Measurements from ENCODE around the gene ACIN1. TPM values are rescaled to one million over a fixed set of nuclear protein-coding genes. Genes with fewer than 3 reads are reported as not detected.

Gene ACIN1
- total and polyA plus RNA-seq, 2 of the 8 experiments (the other 6 are each of a cell fraction or from before 2014, with no cell fraction given), result 132 to 233 TPM

- H4K91ac ChIP-seq (replicated peaks; ENCODE audit: insufficient read length, low read length), result no peak overlapping the region
- FAIRE-seq, result no peak
- POLR2A ChIA-PET (ENCODE audit: partially characterized antibody), result interaction anchor here (4.3 to 10.9 kb wide), 2 partner anchors 11 to 13 kb away, joined by 29 to 94 read pairs; partner anchors contain the start of gene PSMB5
- TF ChIP-seq CEBPB (IDR thresholded peaks at IDR 0.05; ENCODE audit: low read depth, low read length) (no peak), HDAC6 (IDR thresholded peaks at IDR 0.05; ENCODE audit: low read depth, low read length) (no peak), MAX (IDR thresholded peaks at IDR 0.05) (no peak), SUZ12 (IDR thresholded peaks at IDR 0.05; ENCODE audit: low read length) (no peak), TEAD4 (IDR thresholded peaks at IDR 0.05; ENCODE audit: low read depth, low read length) (no peak), JUN (IDR thresholded peaks at IDR 0.05; ENCODE audit: low read depth, low read length) (no peak), SIX5 (IDR thresholded peaks at IDR 0.05; ENCODE audit: low read depth, low read length) (no peak), SP1 (IDR thresholded peaks at IDR 0.05; ENCODE audit: low read depth, low read length) (no peak), EGR1 (IDR thresholded peaks at IDR 0.05; ENCODE audit: borderline replicate concordance, low read depth, low read length) (no peak), EZH2 (IDR thresholded peaks at IDR 0.05; ENCODE audit: low read depth, low read length, severe bottlenecking) (no peak), KDM1A (IDR thresholded peaks at IDR 0.05; ENCODE audit: borderline replicate concordance, low read length) (no peak), GABPA (IDR thresholded peaks at IDR 0.05; ENCODE audit: borderline replicate concordance, insufficient read depth, low read length) (no peak), NANOG (IDR thresholded peaks at IDR 0.05; ENCODE audit: insufficient read depth, low read depth, low read length, poor library complexity, severe bottlenecking) (no peak), RXRA (IDR thresholded peaks at IDR 0.05; ENCODE audit: insufficient read depth, low read depth, low read length) (no peak), TAF7 (optimal IDR thresholded peaks at IDR 0.05; ENCODE audit: borderline replicate concordance, low read depth, low read length) (no peak), RBBP5 (IDR thresholded peaks at IDR 0.05; ENCODE audit: borderline replicate concordance, low read depth, low read length) (no peak)
Observed at GRCh38 chr14:23018107-23018506, 76.8 kb downstream of the ACIN1 start.

More at GRCh38 chr14:23018107-23018506, 76.8 kb downstream of the ACIN1 start:
- H3K9ac ChIP-seq (replicated peaks in 1 of 4; ENCODE audit: extremely low read depth in 1 of 4, low read depth in 3 of 4, low read length in 3 of 4), result no peak overlapping the region
- H3K36me3 ChIP-seq (ENCODE audit: control insufficient read depth in 2 of 4, insufficient read depth in 4 of 4, low read length in 3 of 4), result no peaks in the 10 kb centered on the region; a peak in 1 of 8 replicates
- H3K79me2 ChIP-seq (ENCODE audit: control insufficient read depth in 1 of 2, insufficient read depth in 2 of 2, low read length in 2 of 2), result no peaks in the 10 kb centered on the region
- H3K79me1 ChIP-seq (ENCODE audit: low read depth, low read length), result no peaks in the 10 kb centered on the region
- no peak overlapping the region for H2BK120ac ChIP-seq (replicated peaks; ENCODE audit: low read depth, low read length)
- H2BK12ac ChIP-seq (ENCODE audit: low read depth, low read length), result no peak overlapping the region
- no peak overlapping the region for H3K56ac ChIP-seq (replicated peaks; ENCODE audit: insufficient read length, low read depth, low read length)
- no peaks in the 10 kb centered on the region; the same call in 1 of the 2 replicates for H3K23me2 ChIP-seq (ENCODE audit: low read depth, low read length)
- H2AK5ac ChIP-seq (ENCODE audit: low read depth, low read length), result no peak overlapping the region
- no peak overlapping the region for H3K4me3 ChIP-seq (ENCODE audit: extremely low read depth in 1 of 4, insufficient read depth in 2 of 4, low read depth in 3 of 4, low read length in 4 of 4)
- H2BK20ac ChIP-seq (ENCODE audit: low read length), result no peak overlapping the region
- no peak overlapping the region for H3K14ac ChIP-seq (ENCODE audit: insufficient read length)
- H4K5ac ChIP-seq (ENCODE audit: insufficient read length, low read depth, low read length), result no peak overlapping the region
- DNase-seq (ENCODE audit: low read depth in 1 of 2, low spot score in 2 of 2), result no peak
- no peaks in the 10 kb centered on the region for H3K4me1 ChIP-seq (replicated peaks in 1 of 4; ENCODE audit: control insufficient read depth in 3 of 4, insufficient read depth in 4 of 4, low read length in 3 of 4)
- no peaks in the 10 kb centered on the region for H4K20me1 ChIP-seq (replicated peaks in 1 of 2; ENCODE audit: control insufficient read depth in 1 of 2, insufficient read depth in 2 of 2, low read length in 2 of 2)
- CTCF ChIA-PET (ENCODE audit: partially characterized antibody), result interaction anchor here (1.2 to 11.9 kb wide), 3 partner anchors 24 to 40 kb away, joined by 3 to 103 read pairs (median 33); partner anchors contain the start of gene AJUBA
- no peak overlapping the region for H2AFZ ChIP-seq (ENCODE audit: low read length)
- no peak overlapping the region for H3K27ac ChIP-seq (ENCODE audit: low read depth, low read length)
- no peak overlapping the region for H3K23ac ChIP-seq (ENCODE audit: insufficient read length)
- H3K9me3 ChIP-seq (ENCODE audit: insufficient read depth in 2 of 2, low read depth in 1 of 2, low read length in 1 of 2), result no peaks in the 10 kb centered on the region
- no peak overlapping the region for H4K8ac ChIP-seq (ENCODE audit: extremely low read depth, insufficient read depth, low read length)
- no peak overlapping the region for H3K4ac ChIP-seq (replicated peaks; ENCODE audit: insufficient read length, low read depth, low read length)
- H2BK5ac ChIP-seq (ENCODE audit: low read depth, low read length), result no peak overlapping the region
- H3K18ac ChIP-seq (ENCODE audit: extremely low read depth, low read length), result no peak overlapping the region
- no peak overlapping the region for H2BK15ac ChIP-seq (ENCODE audit: low read length)
- H3K27me3 ChIP-seq (replicated peaks in 1 of 4; ENCODE audit: control insufficient read depth in 3 of 4, extremely low read depth in 1 of 4, insufficient read depth in 3 of 4, low read length in 3 of 4), result no peaks in the 10 kb centered on the region
- H3K4me2 ChIP-seq (ENCODE audit: insufficient read depth in 1 of 2, low read depth in 2 of 2, low read length in 2 of 2), result no peak overlapping the region
